T-helper 17 cell (primary cell): ENCODE measurements around the gene SEMA6C. TPM values are rescaled to one million over a fixed set of nuclear protein-coding genes. Genes with fewer than 3 reads are reported as not detected.
"Not testable (repeated sequence)": the region's sequence is repeated elsewhere in the genome, so short reads cannot be mapped to it uniquely, and the experiment has no call there.

Experiments used
- ATAC-seq: fragments of 150-1000 bp; cut with Tn5 transposase; 2 replicates; pipeline ENCODE4 v1.10.0; 2021; ENCODE audit warnings: mild to moderate bottlenecking, moderate library complexity
- DNase-seq, 3 donors: peaks; one replicate each; pipeline versions ENCODE4 v3.0.0 to v3.0.0-alpha.2; 2020 to 2021
- H3K9me3 ChIP-seq: one replicate; pipeline ENCODE4 v1.7.0; 2013; ENCODE audit warnings: low read length, mild to moderate bottlenecking; ENCODE audit not compliant: control insufficient read depth, poor library complexity, severe bottlenecking
- H3K27ac Mint-ChIP-seq: one replicate; pipeline ENCODE4 v1.8.0; 2022; ENCODE audit warnings: mild to moderate bottlenecking, moderate library complexity, mixed read lengths
- H3K27me3 Mint-ChIP-seq: one replicate; pipeline ENCODE4 v1.8.0; 2022; ENCODE audit warnings: mixed read lengths
- H3K36me3 Mint-ChIP-seq: one replicate; pipeline ENCODE4 v1.8.0; 2022; ENCODE audit warnings: low read depth, mixed read lengths
- H3K4me1 Mint-ChIP-seq: one replicate; pipeline ENCODE4 v1.8.0; 2022; ENCODE audit warnings: mild to moderate bottlenecking, mixed read lengths
- H3K4me3 Mint-ChIP-seq: one replicate; pipeline ENCODE4 v1.8.0; 2022; ENCODE audit warnings: mild to moderate bottlenecking, moderate library complexity, mixed read lengths
- total RNA-seq, 4 donors: library from RNA in 2 of 4; stranded (reverse) in 2 of 4; gene quantifications; one replicate each; pipeline ENCODE4 v1.2.3 and lab custom pipeline; 2022 to 2026

The SEMA6C gene
- total RNA-seq, 2 donors from 2014 or later, result 9.5 to 11.3 TPM

GRCh38 chr1:151132335-151133017 lies 14.0 kb downstream of the SEMA6C start:
- no peak for ATAC-seq
- H3K27me3 Mint-ChIP-seq, result peaks cover 21% of the 10 kb centered on the region
- no peak for DNase-seq
- H3K36me3 Mint-ChIP-seq, result no peaks in the 10 kb centered on the region
- H3K27ac Mint-ChIP-seq, result no peak overlapping the region
- H3K9me3 ChIP-seq, result no peaks in the 10 kb centered on the region
- peak overlapping the region; percentile 53 for H3K4me3 Mint-ChIP-seq
- peaks cover 6% of the 10 kb centered on the region for H3K4me1 Mint-ChIP-seq

GRCh38 chr1:151131701-151132334 lies 14.6 kb downstream of the SEMA6C start:
- H3K27me3 Mint-ChIP-seq, result peaks cover 21% of the 10 kb centered on the region
- peak; percentile 2 for ATAC-seq
- H3K4me1 Mint-ChIP-seq, result peaks cover 6% of the 10 kb centered on the region
- no peak for DNase-seq
- H3K36me3 Mint-ChIP-seq, result no peaks in the 10 kb centered on the region
- H3K9me3 ChIP-seq, result no peaks in the 10 kb centered on the region
- H3K27ac Mint-ChIP-seq, result no peak overlapping the region
- peak overlapping the region; percentile 53 for H3K4me3 Mint-ChIP-seq

GRCh38 chr1:151130987-151131586 lies 15.3 kb downstream of the SEMA6C start:
- no peak overlapping the region for H3K27ac Mint-ChIP-seq
- peaks cover 6% of the 10 kb centered on the region for H3K4me1 Mint-ChIP-seq
- ATAC-seq (peak; percentile 97), DNase-seq (peak; percentile 41 to 47 (median 41))
- no peaks in the 10 kb centered on the region for H3K36me3 Mint-ChIP-seq
- peak overlapping the region; percentile 53 for H3K4me3 Mint-ChIP-seq
- H3K27me3 Mint-ChIP-seq, result peaks cover 21% of the 10 kb centered on the region
- H3K9me3 ChIP-seq, result no peaks in the 10 kb centered on the region

GRCh38 chr1:151128800-151129199 lies 17.6 kb downstream of the SEMA6C start:
- Mint-ChIP-seq H3K27ac (no peak overlapping the region), H3K36me3 (peaks cover 5% of the 10 kb centered on the region), H3K4me1 (peaks cover 14% of the 10 kb centered on the region), H3K27me3 (peaks cover 21% of the 10 kb centered on the region), H3K4me3 (no peak overlapping the region)
- ATAC-seq (no peak), DNase-seq (no peak)
- H3K9me3 ChIP-seq, result no peaks in the 10 kb centered on the region

- DNase-seq, result no peak
- peaks cover 10% of the 10 kb centered on the region for H3K4me1 Mint-ChIP-seq
- H3K36me3 Mint-ChIP-seq, result peaks cover 5% of the 10 kb centered on the region
- peak overlapping the region; percentile 95 for H3K27ac Mint-ChIP-seq
- peaks cover 6% of the 10 kb centered on the region for H3K27me3 Mint-ChIP-seq
- peak overlapping the region; percentile 58 for H3K4me3 Mint-ChIP-seq
- no peaks in the 10 kb centered on the region for H3K9me3 ChIP-seq
- ATAC-seq, result peak; percentile 78
Measured at GRCh38 chr1:151124763-151125403, 21.5 kb downstream of the SEMA6C start.

GRCh38 chr1:151113877-151114276 lies 32.6 kb downstream of the SEMA6C start:
- DNase-seq (no peak), ATAC-seq (no peak)
- Mint-ChIP-seq H3K27ac (no peak overlapping the region), H3K4me3 (no peak overlapping the region), H3K4me1 (peaks cover 3% of the 10 kb centered on the region), H3K27me3 (no peaks in the 10 kb centered on the region), H3K36me3 (peaks cover 3% of the 10 kb centered on the region)
- H3K9me3 ChIP-seq, result no peaks in the 10 kb centered on the region

- Mint-ChIP-seq H3K4me1 (peaks cover 2% of the 10 kb centered on the region), H3K4me3 (no peak overlapping the region), H3K27me3 (no peaks in the 10 kb centered on the region), H3K36me3 (no peaks in the 10 kb centered on the region), H3K27ac (peak overlapping the region; percentile 27)
- DNase-seq (no peak), ATAC-seq (no peak)
- no peaks in the 10 kb centered on the region for H3K9me3 ChIP-seq
Measured at GRCh38 chr1:151108331-151108730, 38.1 kb downstream of the SEMA6C start.

GRCh38 chr1:151106894-151107293 lies 39.5 kb downstream of the SEMA6C start:
- Mint-ChIP-seq H3K36me3 (no peaks in the 10 kb centered on the region), H3K27me3 (no peaks in the 10 kb centered on the region), H3K4me3 (no peak overlapping the region), H3K27ac (no peak overlapping the region), H3K4me1 (peaks cover 2% of the 10 kb centered on the region)
- DNase-seq (no peak), ATAC-seq (no peak)
- H3K9me3 ChIP-seq, result no peaks in the 10 kb centered on the region

GRCh38 chr1:151104630-151105029 lies 41.8 kb downstream of the SEMA6C start:
- Mint-ChIP-seq H3K36me3 (no peaks in the 10 kb centered on the region), H3K27ac (no peak overlapping the region), H3K27me3 (no peaks in the 10 kb centered on the region), H3K4me3 (no peak overlapping the region), H3K4me1 (peaks cover 2% of the 10 kb centered on the region)
- no peak for DNase-seq
- H3K9me3 ChIP-seq, result no peaks in the 10 kb centered on the region
- ATAC-seq, result no peak

GRCh38 chr1:151098126-151098525 lies 48.3 kb downstream of the SEMA6C start:
- Mint-ChIP-seq H3K27ac (no peak overlapping the region), H3K4me1 (peaks cover 2% of the 10 kb centered on the region)
- DNase-seq, result no peak

GRCh38 chr1:151097426-151097825 lies 49.0 kb downstream of the SEMA6C start:
- H3K27ac Mint-ChIP-seq, DNase-seq, H3K4me3 Mint-ChIP-seq, H3K36me3 Mint-ChIP-seq, ATAC-seq, H3K27me3 Mint-ChIP-seq, H3K9me3 ChIP-seq, H3K4me1 Mint-ChIP-seq: not testable (repeated sequence)

More at GRCh38 chr1:151098126-151098525, 48.3 kb downstream of the SEMA6C start:
- Mint-ChIP-seq H3K27me3 (no peaks in the 10 kb centered on the region), H3K4me3 (no peak overlapping the region), H3K36me3 (peaks cover 2% of the 10 kb centered on the region)
- no peak for ATAC-seq
- H3K9me3 ChIP-seq, result no peaks in the 10 kb centered on the region

- no peaks in the 10 kb centered on the region for H3K9me3 ChIP-seq
- Mint-ChIP-seq H3K27me3 (no peaks in the 10 kb centered on the region), H3K27ac (no peak overlapping the region), H3K36me3 (no peaks in the 10 kb centered on the region), H3K4me1 (no peaks in the 10 kb centered on the region), H3K4me3 (no peak overlapping the region)
- ATAC-seq, result no peak
- DNase-seq, result no peak
Measured at GRCh38 chr1:151085953-151086559, 60.4 kb downstream of the SEMA6C start.
